ENCODE results near the gene DOCK11.
"Not testable (repeated sequence)": the region's sequence is repeated elsewhere in the genome, so short reads cannot be mapped to it uniquely, and the experiment has no call there.

DOCK11 gene

DNA sequence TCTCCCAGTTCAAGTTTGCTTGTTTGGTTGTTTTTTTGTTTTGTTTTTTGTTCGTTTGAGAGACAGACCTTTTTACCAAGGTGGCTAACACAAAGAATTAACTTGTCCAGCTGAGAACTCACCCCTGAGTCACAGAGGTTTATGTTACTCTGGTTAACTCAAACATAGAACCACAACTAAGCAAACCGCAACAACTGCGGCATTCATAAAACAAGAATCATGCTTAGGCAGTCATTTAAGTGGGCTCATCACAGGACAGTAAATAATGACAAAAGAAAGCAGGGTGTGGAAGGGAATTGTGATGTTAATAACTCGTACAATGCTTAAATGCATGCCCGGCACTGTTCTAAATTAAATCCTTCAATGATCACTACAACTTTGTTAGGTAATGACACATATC is 207.1 kb downstream of the DOCK11 start:
- no peak for DNase-seq

DNA sequence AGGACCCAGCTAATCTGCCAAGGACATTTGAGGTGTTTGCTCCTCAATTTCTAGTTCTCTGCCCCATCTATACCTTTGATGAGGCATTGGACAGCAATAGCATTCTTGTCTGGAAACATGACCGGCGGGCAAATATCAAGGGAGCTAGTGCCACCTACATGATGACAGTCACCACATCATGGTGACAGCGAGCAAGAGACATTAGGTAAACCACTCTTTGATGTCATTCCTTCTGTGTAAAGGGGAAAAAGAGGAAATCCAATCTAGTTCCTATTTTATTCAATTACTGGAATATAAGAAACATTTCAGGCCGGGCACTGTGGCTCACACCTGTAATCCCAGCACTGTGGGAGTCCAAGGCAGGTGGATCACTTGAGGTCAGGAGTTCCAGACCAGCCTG is 211.1 kb downstream of the DOCK11 start:
- DNase-seq: peak; percentile 48 to 74 (median 63)

GRCh38 chrX:118714521-118714920 is 218.9 kb downstream of the DOCK11 start:
- DNase-seq: peak; percentile 10 to 72 (median 65)

DNA sequence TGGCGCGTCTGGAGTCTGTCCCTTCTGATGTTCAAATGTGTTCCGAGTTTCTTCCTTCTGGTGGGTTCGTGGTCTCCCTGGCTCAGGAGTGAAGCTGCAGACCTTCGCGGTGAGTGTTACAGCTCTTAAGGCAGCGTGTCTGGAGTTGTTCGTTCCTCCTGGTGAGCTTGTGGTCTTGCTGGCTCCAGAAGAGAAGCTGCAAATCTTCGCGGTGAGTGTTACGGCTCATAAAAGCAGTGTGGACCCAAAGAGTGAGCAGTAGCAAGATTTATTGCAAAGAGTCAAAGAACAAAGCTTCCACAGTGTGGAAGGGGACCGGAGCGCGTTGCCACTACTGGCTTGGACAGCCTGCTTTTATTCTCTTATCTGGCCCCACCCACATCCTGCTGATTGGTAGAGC is 220.3 kb downstream of the DOCK11 start:
- DNase-seq: not testable (repeated sequence)

GRCh38 chrX:118716833-118717232 is 221.2 kb downstream of the DOCK11 start:
- not testable (repeated sequence) for DNase-seq

- peak; percentile 81 to 93 (median 90) for DNase-seq
These were observed 222.2 kb downstream of the DOCK11 start for GRCh38 chrX:118717678-118718391.

GRCh38 chrX:118718737-118719136 is 223.1 kb downstream of the DOCK11 start:
- DNase-seq: peak; percentile 60 to 86 (median 77)

DNA sequence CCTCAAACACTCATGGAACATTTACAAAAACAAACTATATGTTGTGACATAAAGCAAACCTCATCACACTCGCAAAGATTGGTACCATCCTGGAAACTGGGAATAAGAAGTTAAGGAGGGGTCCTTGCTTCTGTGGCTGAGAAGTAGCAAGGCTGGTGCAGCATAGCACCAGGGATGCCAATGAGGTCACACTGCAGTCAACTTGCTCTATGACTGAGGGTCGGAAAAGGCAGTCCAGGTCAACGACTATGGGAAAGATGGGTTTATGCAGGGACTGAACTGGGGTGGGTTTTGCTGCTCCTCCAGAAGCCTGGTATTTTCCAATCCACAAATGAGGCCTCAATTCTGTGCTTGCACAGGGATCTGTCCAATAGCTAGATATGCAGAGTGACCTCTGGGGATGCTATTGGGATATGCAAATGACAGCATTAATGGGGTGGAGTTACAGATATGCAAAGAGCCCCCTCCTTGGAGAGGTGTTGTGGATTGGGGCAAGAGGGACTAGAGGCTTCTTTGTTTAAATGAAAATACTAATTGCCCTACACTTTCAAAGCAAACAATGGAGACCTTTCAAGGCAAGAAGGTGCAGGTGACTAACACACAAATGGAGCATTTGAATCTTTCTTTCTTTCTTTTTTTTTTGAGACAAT is 224.6 kb downstream of the DOCK11 start:
- no peak for DNase-seq

- DNase-seq: no peak
These were observed 227.8 kb downstream of the DOCK11 start for GRCh38 chrX:118723376-118723775.

DNA sequence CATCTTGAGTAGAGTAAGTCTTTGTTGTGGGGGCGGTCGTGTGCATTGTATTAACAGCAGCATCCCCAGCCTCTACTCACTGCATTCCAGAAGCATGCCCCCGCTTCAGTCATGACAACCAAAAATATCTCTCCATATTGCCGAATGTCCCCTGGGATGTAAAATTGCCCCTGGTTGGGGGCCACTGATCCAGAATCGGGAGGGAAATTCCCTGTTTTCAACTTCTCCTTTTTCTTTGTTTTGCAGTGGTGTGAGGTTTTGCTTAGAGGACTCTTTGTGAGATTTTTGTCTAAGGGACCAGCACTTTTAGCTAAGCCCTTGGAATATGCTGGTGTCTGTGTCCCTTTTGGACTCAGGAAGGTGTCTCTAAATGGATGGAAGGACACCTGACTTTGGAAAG is 228.8 kb downstream of the DOCK11 start:
- peak; percentile 38 to 57 (median 44) for DNase-seq

DNA sequence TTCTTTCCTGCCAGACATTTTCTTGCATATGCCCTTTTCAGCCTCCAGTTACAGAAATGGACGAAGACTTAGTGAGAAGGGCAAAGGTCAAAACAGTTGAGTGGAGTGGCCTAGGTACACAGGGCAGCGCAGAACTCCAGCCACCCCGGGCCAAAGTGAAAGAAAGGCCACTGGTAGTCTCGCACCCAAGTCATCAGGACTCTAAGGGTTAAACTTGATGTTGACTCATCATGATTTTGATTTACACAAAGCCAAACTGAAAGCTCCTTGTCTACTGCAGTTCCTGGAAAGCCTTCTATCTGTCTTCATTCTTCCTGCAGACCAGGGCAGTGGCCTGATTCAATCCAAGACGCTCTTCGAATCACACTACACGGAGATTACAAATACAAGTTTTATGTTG is 229.2 kb downstream of the DOCK11 start:
- DNase-seq: peak; percentile 39 to 65 (median 51)

DNA sequence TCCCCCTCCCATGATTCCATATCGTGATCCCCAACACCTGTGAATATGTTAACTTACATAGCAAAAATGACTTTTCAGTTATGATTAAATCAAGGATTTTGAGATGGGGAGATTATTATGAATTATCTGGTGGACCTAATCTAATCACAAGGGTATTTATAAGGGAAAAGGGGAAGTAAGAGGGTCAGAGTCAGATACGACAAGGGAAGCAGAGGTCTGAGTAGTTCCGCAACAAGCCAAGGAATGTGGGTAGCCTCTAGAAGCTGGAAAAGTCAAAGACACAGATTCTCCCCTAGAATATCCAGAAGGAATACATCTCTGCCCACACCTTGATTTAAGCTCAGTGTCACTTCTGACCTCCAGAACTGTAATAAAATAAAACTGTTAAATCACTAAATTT is 230.8 kb downstream of the DOCK11 start:
- DNase-seq: peak; percentile 47 to 64 (median 49)

DNA sequence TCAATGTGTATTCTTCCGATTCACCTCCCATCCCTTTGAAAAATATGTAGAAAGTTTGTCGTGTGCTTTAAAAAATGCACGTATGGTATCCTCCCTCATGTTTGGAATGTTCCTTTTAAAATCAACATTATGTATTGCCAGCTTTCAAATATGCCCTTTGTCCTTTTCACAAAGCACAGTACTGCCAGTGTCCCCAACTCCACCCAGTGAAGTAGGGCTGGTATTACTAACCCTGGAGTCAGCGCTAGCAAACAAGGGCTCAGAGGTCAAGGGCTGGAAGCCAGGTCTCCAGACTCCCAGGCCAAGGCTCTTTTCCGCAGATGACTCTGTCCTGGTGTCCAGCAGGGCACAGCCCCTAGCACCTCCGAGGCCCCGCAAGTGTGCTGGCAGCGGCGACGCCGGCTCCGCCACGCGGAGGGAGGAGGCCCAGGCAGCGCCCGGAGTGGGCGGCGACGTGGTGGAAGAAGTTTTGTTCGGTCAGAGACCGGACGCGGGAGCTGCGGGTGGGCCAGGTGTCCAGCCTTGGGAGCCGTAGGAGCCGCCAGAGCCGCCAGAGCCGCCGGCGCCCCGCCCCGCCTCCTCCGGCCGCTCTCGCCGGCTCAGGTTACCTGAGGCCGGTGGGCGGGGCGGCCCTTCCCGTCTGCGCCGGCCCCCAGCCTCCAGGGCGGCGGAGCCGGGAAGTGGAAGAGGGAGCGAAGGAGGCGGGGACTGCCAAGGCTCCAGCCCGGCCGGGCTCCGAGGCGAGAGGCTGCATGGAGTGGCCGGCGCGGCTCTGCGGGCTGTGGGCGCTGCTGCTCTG is 231.5 kb downstream of the DOCK11 start, which contains the start of gene IL13RA1:
IL13RA1 (plus strand) TSS at position 720 of the 799 bp plus-strand sequence; CDS start at position 753, 33 bp downstream.
- DNase-seq: peak; percentile 68 to 87 (median 70)

- peak; percentile 38 to 72 (median 39) for DNase-seq
These were observed 232.2 kb downstream of the DOCK11 start for GRCh38 chrX:118727686-118728339.

GRCh38 chrX:118729042-118729652 is 233.5 kb downstream of the DOCK11 start:
- DNase-seq: no peak

GRCh38 chrX:118730500-118731247 is 235.1 kb downstream of the DOCK11 start:
- peak; percentile 67 to 90 (median 77) for DNase-seq

DNA sequence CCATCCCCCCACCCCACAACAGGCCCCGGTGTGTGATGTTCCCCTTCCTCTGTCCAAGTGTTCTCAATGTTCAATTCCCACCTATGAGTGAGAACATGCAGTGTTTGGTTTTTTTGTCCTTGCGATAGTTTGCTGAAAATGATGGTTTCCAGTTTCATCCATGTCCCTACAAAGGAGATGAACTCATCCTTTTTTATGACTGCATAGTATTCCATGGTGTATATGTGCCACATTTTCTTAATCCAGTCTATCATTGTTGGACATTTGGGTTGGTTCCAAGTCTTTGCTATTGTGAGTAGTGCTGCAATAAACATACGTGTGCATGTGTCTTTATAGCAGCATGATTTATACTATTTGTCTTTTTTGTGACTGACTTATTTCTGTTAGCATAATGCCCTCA is 236.9 kb downstream of the DOCK11 start:
- not testable (repeated sequence) for DNase-seq

GRCh38 chrX:118734909-118735308 is 239.3 kb downstream of the DOCK11 start:
- no peak for DNase-seq

Data from suppressor macrophage treated with lipopolysaccharide for 1 hour (primary cell).